Stimulated activated CD8-positive, alpha-beta memory T cell treated with anti-CD3 and anti-CD28 coated beads, Interleukin-4, amount 100 ng/mL, for 4 hours (primary cell): ENCODE data around the gene FOXA3.

Source experiments
- DNase-seq, 2 donors: peaks; one replicate each; pipeline ENCODE4 v3.0.0-alpha.2; 2020; ENCODE audit warnings: low read depth in 2 of 2, low spot score in 1 of 2

Gene FOXA3

DNA sequence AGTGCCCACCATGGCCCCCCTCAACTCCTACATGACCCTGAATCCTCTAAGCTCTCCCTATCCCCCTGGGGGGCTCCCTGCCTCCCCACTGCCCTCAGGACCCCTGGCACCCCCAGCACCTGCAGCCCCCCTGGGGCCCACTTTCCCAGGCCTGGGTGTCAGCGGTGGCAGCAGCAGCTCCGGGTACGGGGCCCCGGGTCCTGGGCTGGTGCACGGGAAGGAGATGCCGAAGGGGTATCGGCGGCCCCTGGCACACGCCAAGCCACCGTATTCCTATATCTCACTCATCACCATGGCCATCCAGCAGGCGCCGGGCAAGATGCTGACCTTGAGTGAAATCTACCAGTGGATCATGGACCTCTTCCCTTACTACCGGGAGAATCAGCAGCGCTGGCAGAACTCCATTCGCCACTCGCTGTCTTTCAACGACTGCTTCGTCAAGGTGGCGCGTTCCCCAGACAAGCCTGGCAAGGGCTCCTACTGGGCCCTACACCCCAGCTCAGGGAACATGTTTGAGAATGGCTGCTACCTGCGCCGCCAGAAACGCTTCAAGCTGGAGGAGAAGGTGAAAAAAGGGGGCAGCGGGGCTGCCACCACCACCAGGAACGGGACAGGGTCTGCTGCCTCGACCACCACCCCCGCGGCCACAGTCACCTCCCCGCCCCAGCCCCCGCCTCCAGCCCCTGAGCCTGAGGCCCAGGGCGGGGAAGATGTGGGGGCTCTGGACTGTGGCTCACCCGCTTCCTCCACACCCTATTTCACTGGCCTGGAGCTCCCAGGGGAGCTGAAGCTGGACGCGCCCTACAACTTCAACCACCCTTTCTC is 8.2 kb downstream of the FOXA3 start:
- no peak for DNase-seq

- DNase-seq: no peak
These were observed 9.2 kb downstream of the FOXA3 start for GRCh38 chr19:45873219-45873772.

DNA sequence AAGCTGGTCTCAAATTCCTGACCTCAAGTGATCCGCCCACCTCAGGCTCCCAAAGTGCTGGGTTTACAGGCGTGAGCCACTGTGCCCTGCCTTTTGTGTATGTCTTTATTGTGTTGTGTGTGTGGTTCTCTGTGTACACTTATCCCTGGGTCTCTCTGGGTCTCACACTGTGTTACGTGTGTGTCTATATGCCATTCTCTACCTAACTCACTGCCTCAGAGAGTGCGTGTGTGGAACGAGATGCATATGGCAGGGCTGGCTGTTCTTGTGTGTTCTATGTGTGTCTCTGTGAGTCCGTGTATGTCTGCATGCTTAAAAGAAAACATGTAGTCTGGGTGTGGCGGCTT is 10.5 kb downstream of the FOXA3 start:
- DNase-seq: no peak

DNA sequence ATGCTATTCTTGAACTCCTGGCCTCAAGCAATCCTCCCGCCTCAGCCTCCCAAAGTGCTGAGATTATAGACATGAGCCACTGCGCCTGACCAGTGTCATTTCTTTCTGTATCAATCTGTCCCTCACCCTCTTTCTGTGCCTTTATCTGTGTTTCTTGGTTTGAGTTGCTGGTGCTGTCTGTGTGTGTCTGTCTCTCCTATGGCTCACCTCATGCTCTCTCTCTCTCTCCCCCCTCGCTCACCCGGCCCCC is 12.0 kb downstream of the FOXA3 start:
- no peak for DNase-seq

DNA sequence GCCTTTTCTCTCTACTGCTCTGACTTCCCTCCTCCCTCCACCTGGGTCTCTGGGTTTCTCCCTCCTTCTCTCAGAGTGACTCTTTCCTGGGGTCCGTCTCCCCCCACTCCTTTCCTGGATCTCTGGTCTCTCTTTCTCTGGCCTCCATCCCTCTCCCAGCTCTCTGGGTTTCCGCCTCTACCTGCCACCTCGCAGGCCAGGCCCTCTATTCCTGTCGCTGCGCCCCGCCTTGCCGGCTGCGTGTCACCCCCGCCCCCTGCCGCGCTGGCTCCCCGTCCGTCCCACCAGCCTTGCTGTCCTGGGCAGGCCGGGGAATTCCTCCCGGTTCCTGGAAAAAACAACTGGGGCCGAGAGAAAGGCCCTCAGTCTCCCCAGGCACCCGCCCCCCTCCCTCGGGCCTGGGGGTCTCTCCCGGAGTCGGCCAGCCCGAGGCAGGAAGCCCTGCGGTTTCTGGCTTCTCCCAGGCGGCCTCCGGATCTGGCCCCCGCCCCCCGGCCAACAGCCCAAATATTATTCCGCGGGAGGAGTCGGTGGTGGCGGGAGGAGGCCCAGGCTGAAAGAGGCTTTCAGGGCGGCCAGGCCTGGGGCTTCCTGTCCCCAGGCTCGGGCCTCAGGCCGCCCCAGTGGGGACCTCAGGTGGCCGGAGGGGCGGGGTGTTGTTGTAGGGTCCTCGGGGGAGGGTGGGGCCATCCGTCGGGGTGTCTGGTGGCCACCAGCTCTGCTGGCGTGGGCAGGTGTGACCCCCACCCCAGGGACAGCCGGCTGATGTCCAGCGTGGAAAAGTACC is 12.5 kb downstream of the FOXA3 start:
- no peak for DNase-seq

- no peak for DNase-seq
These were observed 14.1 kb downstream of the FOXA3 start for GRCh38 chr19:45878043-45878794.

GRCh38 chr19:45879055-45879454 is 14.9 kb downstream of the FOXA3 start:
- DNase-seq: no peak

- DNase-seq: no peak
These were observed 15.8 kb downstream of the FOXA3 start for GRCh38 chr19:45879971-45880370.

- DNase-seq: no peak
These were observed 17.2 kb downstream of the FOXA3 start for GRCh38 chr19:45881082-45881908.

GRCh38 chr19:45881909-45882528 is 17.9 kb downstream of the FOXA3 start:
- DNase-seq: no peak

DNA sequence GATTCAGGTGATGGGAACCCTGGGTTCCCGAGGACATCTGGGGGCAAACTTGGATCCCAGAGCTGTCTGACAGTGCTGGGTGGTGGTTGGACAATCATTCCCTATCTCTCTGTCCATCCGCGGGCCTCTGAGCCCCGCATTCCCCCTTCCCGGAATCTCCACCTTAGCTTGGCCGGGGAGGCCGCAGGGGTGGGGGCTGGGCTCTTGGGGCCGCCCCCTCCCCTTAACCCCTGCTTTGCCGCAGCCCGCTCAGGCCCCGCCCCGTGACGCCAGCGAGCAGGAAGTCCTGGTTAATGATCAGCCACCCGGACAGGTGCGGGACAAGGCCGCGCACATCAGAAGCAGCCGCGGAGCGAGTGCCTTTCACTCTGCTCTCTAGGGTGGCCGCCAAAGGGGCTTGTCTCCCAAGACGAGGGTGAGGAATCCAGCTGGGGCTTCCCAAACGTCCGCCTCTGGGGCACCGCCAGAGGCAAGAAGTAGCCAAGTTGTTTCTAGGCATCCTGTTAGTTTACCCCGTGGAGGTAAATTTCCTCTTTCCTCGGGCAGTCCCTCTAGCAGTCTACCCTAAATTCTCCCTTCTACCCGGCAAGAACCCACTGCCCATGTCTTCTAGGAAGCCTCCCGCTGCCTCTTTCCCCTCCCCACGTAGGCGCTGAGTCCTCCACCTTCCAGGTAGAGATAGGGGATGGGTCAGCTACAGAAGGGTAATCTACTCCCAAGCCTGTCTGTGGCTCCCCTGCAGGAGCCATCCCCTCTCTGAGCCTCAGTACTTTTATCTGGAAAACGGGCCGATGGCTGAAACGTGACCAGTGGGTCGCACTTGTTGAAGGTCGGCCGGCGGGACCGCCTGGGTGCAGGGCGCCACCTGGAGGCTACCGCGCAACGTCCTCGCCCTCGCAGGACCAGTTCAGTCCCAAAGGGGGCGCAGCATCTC is 18.8 kb downstream of the FOXA3 start:
- DNase-seq: peak; percentile 55 to 60

GRCh38 chr19:45883586-45883880 is 19.4 kb downstream of the FOXA3 start:
- no peak for DNase-seq

- no peak for DNase-seq
These were observed 20.0 kb downstream of the FOXA3 start for GRCh38 chr19:45883881-45884681.

DNA sequence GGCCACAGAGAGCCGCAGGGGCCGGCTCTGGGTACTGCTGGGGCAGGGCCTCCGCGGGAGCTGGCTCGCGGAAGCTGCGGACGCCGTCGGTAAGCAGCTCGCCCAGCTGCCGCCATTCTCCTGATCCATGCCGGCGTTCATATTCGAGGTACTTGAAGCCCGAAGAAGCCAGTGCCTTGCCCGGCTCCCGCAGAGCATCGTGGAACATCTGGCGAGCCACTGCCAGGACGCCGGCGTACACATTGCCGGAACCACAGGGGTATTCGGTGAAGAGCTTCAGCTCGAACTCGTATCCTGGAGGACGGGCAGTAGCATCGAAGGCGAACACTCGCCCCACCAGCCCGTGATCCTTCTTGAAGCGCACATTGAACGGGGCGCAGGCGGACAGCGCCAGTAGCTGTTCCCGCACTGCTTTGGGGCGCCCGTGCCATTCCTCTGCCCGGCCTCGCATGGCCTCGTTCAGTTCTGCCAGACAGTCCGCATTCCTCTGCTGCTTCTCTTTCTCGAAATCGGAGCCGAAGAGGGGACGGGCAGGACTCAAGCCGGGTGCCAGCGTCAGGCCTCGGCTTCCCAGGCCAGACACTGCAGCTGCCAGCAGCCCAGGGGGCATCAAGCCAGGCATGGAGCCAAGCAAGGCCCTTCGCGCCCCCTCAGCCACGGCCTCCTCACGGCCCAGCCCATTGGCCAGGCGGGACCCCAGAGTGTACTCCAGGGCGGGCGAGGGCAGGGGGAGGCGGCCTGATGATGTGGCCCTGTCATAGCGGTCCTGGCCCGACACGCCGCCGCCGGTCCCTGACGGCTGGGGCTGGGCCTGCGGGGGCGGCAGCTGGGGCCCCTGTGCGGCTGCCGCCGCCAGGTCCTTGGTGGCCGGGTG is 20.8 kb downstream of the FOXA3 start:
- DNase-seq: no peak

GRCh38 chr19:45885556-45886426 is 21.7 kb downstream of the FOXA3 start, which contains the start of gene IRF2BP1:
TSS of gene IRF2BP1 (minus strand) at chr19:45886141. CDS start at chr19:45885774, 367 bp downstream.
- peak; percentile 72 to 73 for DNase-seq

DNA sequence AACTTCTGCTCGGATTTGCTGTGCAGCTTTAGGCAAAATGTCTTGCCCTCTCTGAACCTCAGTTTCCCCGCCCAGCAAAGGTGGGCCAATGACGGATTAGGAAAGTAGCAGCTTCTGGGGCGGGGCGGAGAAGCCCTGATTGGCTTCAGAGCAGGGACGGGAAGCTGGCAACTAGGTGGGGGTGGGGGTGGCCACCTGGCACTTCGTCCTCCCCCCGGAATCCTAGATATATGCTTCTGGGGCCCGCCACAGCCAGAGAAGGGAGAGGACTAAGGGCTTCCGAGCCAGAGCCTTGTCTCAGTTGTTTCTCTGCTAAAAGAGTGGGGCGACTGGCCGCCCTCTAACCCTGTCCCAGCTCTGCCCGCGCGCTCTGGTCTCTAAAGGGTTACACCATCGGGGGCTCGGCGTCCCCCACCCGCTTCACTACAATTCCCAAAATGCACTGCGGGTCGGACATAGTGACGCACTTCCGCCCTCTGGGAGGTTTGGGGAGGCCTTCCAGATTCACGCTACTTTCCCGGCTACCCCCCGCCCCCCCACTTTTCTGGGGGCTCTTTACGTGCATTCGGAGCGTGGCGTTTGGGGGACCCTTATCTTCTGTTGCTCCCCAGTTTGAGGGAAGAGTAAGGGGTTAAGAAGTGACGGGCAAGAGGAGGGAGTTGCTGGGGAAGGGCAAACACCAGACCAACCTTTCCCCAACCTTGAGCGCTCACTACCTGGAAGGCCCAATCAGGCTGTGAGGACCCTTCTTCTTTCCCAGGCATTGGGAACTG is 22.5 kb downstream of the FOXA3 start:
- peak; percentile 72 to 80 for DNase-seq
